Ascending aorta (tissue), 2 donors: ENCODE data around the gene TSC22D3. TPM values are rescaled to one million over a fixed set of nuclear protein-coding genes. Genes with fewer than 3 reads are reported as not detected.
"Not testable (repeated sequence)": the region's sequence is repeated elsewhere in the genome, so short reads cannot be mapped to it uniquely, and the experiment has no call there.

Source experiments
- DNase-seq, 2 donors: peaks; one replicate each; pipeline ENCODE4 v3.0.0-alpha.2; 2019; ENCODE audit warnings: low spot score in 2 of 2
- H3K27ac ChIP-seq, 2 donors: fragments of 200-600 bp; sonication (generic); one replicate each; pipeline ENCODE4 v1.5.1; 2016 to 2017; ENCODE audit warnings: mild to moderate bottlenecking in 1 of 2
- H3K27me3 ChIP-seq: fragments of 200-600 bp; sonication (generic); one replicate; pipeline ENCODE4 v1.5.1; 2017
- H3K36me3 ChIP-seq, 2 donors: fragments of 200-600 bp; sonication (generic); one replicate each; pipeline ENCODE4 v1.5.1; 2016
- H3K4me1 ChIP-seq, 2 donors: fragments of 200-600 bp; sonication (generic); one replicate each; pipeline ENCODE4 v1.5.1; 2016 to 2017; ENCODE audit warnings: mild to moderate bottlenecking in 1 of 2
- H3K4me3 ChIP-seq, 2 donors: fragments of 200-600 bp; sonication (generic); one replicate each; pipeline ENCODE4 v1.5.1; 2016 to 2017; ENCODE audit warnings: mild to moderate bottlenecking in 1 of 2
- H3K9me3 ChIP-seq, 2 donors: fragments of 200-600 bp; sonication (generic); one replicate each; pipeline ENCODE4 v1.5.1; 2016
- CTCF ChIP-seq, 3 experiments: fragments of 200-600 bp in 2 of 3; fragments of 450-650 bp in 1 of 3; sonication (generic) in 2 of 3; IDR thresholded peaks; one replicate each; pipeline ENCODE4 v1.5.1; 2016 to 2019; ENCODE audit warnings: antibody characterized with exemption in 3 of 3, mild to moderate bottlenecking in 1 of 3, moderate library complexity in 1 of 3
- intact Hi-C: fragments of 100-400 bp; cut with DNase I; formaldehyde crosslinking; loops from one replicate; pipeline ENCODE4 v1.15.1; 2023
- total RNA-seq: library from RNA; depleted of rRNA; stranded (reverse); fragments of >200 nt; gene quantifications from one replicate; pipeline ENCODE4 v1.1.0, GENCODE V29; 2016

TSC22D3 gene
- total RNA-seq, 1 donor from 2014 or later: 630 TPM

- Histone ChIP-seq H3K36me3 (no peaks in the 10 kb centered on the region), H3K4me1 (peaks cover 0 to 8% of the 10 kb centered on the region in 2 donors), H3K9me3 (no peaks in the 10 kb centered on the region), H3K4me3 (no peak overlapping the region), H3K27me3 (no peaks in the 10 kb centered on the region), H3K27ac (peak overlapping the region in 1 of 2 donors; percentile 17)
- peak in 1 of 2 donors; percentile 41 for DNase-seq
- TF ChIP-seq CTCF (IDR thresholded peaks at IDR 0.05): no peak
- intact Hi-C loops: no loop called here
Observed at GRCh38 chrX:107686026-107686425, 89.6 kb downstream of the TSC22D3 start.

GRCh38 chrX:107685586-107685985 lies 90.0 kb downstream of the TSC22D3 start:
- H3K9me3 ChIP-seq, H3K36me3 ChIP-seq, H3K4me3 ChIP-seq, intact Hi-C loops, H3K27me3 ChIP-seq, H3K4me1 ChIP-seq: not testable (repeated sequence)
- peak overlapping the region in 1 of 2 donors; percentile 17 for H3K27ac ChIP-seq
- DNase-seq: peak in 1 of 2 donors; percentile 52

GRCh38 chrX:107684956-107685385 lies 90.6 kb downstream of the TSC22D3 start:
- peak; percentile 54 to 84 for DNase-seq
- H3K27ac ChIP-seq: peak overlapping the region in 1 of 2 donors; percentile 17

GRCh38 chrX:107683931-107684330 lies 91.7 kb downstream of the TSC22D3 start:
- intact Hi-C loops: no loop called here

More at GRCh38 chrX:107684956-107685385, 90.6 kb downstream of the TSC22D3 start:
- Histone ChIP-seq H3K4me1 (peaks cover 0 to 8% of the 10 kb centered on the region in 2 donors), H3K27me3 (no peaks in the 10 kb centered on the region), H3K4me3 (no peak overlapping the region), H3K36me3 (no peaks in the 10 kb centered on the region), H3K9me3 (no peaks in the 10 kb centered on the region)
- intact Hi-C loops: no loop called here
- no peak for TF ChIP-seq CTCF (IDR thresholded peaks at IDR 0.05)

GRCh38 chrX:107683124-107683895 lies 92.3 kb downstream of the TSC22D3 start:
- Histone ChIP-seq H3K4me3 (no peak overlapping the region), H3K4me1 (peaks cover 2 to 16% of the 10 kb centered on the region in 2 donors), H3K27ac (peak overlapping the region; percentile 17 to 36), H3K9me3 (no peaks in the 10 kb centered on the region), H3K27me3 (no peaks in the 10 kb centered on the region), H3K36me3 (no peaks in the 10 kb centered on the region)
- peak in 1 of 2 donors; percentile 77 for DNase-seq
- intact Hi-C loops: no loop called here
- TF ChIP-seq CTCF (IDR thresholded peaks at IDR 0.05): no peak

More at GRCh38 chrX:107683931-107684330, 91.7 kb downstream of the TSC22D3 start:
- Histone ChIP-seq H3K9me3 (no peaks in the 10 kb centered on the region), H3K36me3 (no peaks in the 10 kb centered on the region), H3K27ac (peak overlapping the region; percentile 17 to 36), H3K27me3 (no peaks in the 10 kb centered on the region), H3K4me1 (peaks cover 0 to 11% of the 10 kb centered on the region in 2 donors), H3K4me3 (no peak overlapping the region)
- peak in 1 of 2 donors; percentile 56 for DNase-seq
- TF ChIP-seq CTCF (IDR thresholded peaks at IDR 0.05): no peak

GRCh38 chrX:107682256-107682655 lies 93.3 kb downstream of the TSC22D3 start:
- Histone ChIP-seq H3K4me3 (no peak overlapping the region), H3K27ac (peak overlapping the region in 1 of 2 donors; percentile 17), H3K9me3 (no peaks in the 10 kb centered on the region), H3K27me3 (no peaks in the 10 kb centered on the region), H3K36me3 (no peaks in the 10 kb centered on the region), H3K4me1 (peaks cover 8 to 19% of the 10 kb centered on the region in 2 donors)
- intact Hi-C loops: no loop called here
- peak in 1 of 2 donors; percentile 41 for DNase-seq
- TF ChIP-seq CTCF (IDR thresholded peaks at IDR 0.05): no peak
